PC-9 (cell line): ENCODE measurements around the gene TBC1D2B. TPM values are rescaled to one million over a fixed set of nuclear protein-coding genes. Genes with fewer than 3 reads are reported as not detected.

Experiments
- BruUV-seq: library from RNA; stranded (reverse); fragments of 400-500 nt; replicated peaks from 2 replicates; lab custom pipeline; 2021; lab: Mats Ljungman, UMichigan
- CTCF ChIA-PET: fragments of 300-600 bp; sonication (Branson Sonifier 250); formaldehyde crosslinking; loops from one replicate; lab custom pipeline; 2022; ENCODE audit warnings: antibody characterized with exemption; lab: Charles Lee
- POLR2A ChIA-PET: fragments of 300-600 bp; sonication (Branson Sonifier 250); formaldehyde crosslinking; loops from one replicate; lab custom pipeline; 2022; ENCODE audit warnings: antibody characterized with exemption; ENCODE audit not compliant: unreplicated experiment; lab: Charles Lee
- DNase-seq, 2 experiments: peaks; one replicate each; pipeline versions ENCODE4 v3.0.0 to v3.0.0-alpha.2; 2015 to 2022; ENCODE audit warnings: mixed read lengths in 1 of 2
- H2AFZ ChIP-seq: fragments of 200-600 bp; sonication (generic); 2 replicates; pipeline ENCODE4 v1.8.1; 2017; ENCODE audit warnings: antibody characterized with exemption
- H3F3A ChIP-seq: fragments of 200-600 bp; sonication (generic); 2 replicates; pipeline ENCODE4 v1.8.1; 2017; ENCODE audit warnings: antibody characterized with exemption, mild to moderate bottlenecking, low read depth; ENCODE audit not compliant: insufficient read depth
- H3K27ac ChIP-seq: fragments of 200-600 bp; sonication (generic); 2 replicates; pipeline ENCODE4 v1.6.1; 2016; ENCODE audit warnings: mixed run types
- H3K27me3 ChIP-seq: fragments of 200-600 bp; sonication (generic); 2 replicates; pipeline ENCODE4 v1.6.1; 2016; ENCODE audit warnings: low read depth, mixed run types; ENCODE audit not compliant: insufficient read depth
- H3K36me3 ChIP-seq: fragments of 200-600 bp; sonication (generic); 2 replicates; pipeline ENCODE4 v1.6.1; 2016; ENCODE audit warnings: low read depth, mixed run types
- H3K4me1 ChIP-seq: fragments of 200-600 bp; sonication (generic); replicated peaks from 2 replicates; pipeline ENCODE4 v1.6.1; 2016; ENCODE audit warnings: mixed run types; ENCODE audit not compliant: insufficient read depth
- H3K4me2 ChIP-seq: fragments of 200-600 bp; sonication (generic); 2 replicates; pipeline ENCODE4 v1.6.1; 2017; ENCODE audit warnings: mixed run types
- H3K4me3 ChIP-seq: fragments of 200-600 bp; sonication (generic); 2 replicates; pipeline ENCODE4 v1.6.1; 2016; ENCODE audit warnings: mixed run types
- H3K79me2 ChIP-seq: fragments of 200-600 bp; sonication (generic); 2 replicates; pipeline ENCODE4 v1.6.1; 2017; ENCODE audit warnings: low read depth, mixed run types
- H3K9me2 ChIP-seq: fragments of 200-600 bp; sonication (generic); 2 replicates; pipeline ENCODE4 v1.8.1; 2017; ENCODE audit warnings: mild to moderate bottlenecking; ENCODE audit not compliant: insufficient read depth
- H3K9me3 ChIP-seq: fragments of 200-600 bp; sonication (generic); 2 replicates; pipeline ENCODE4 v1.8.1; 2016; ENCODE audit warnings: low read depth; ENCODE audit not compliant: insufficient read depth
- H4K20me1 ChIP-seq: fragments of 200-600 bp; sonication (generic); 2 replicates; pipeline ENCODE4 v1.8.1; 2017; ENCODE audit not compliant: insufficient read depth
- EZH2 ChIP-seq: fragments of 200-600 bp; sonication (generic); IDR thresholded peaks from 2 replicates; pipeline ENCODE4 v1.8.0; 2017; ENCODE audit warnings: antibody characterized with exemption, low read depth
- intact Hi-C: fragments of 100-400 bp; cut with micrococcal nuclease; formaldehyde crosslinking; loops from one replicate; pipeline ENCODE4 v1.10.0; 2022; ENCODE audit not compliant: unreplicated experiment
- total RNA-seq: library from RNA; stranded (reverse); gene quantifications from 2 replicates; pipeline ENCODE4 v1.2.3, GENCODE V29; 2021
- TF ChIP-seq, protein P1 (sequence below): fragments of 200-600 bp; sonication (generic); conservative IDR thresholded peaks from 2 replicates; pipeline ENCODE4 v1.6.1; 2017; ENCODE audit warnings: mixed run types, antibody characterized with exemption, mild to moderate bottlenecking, moderate library complexity

Gene TBC1D2B
- total RNA-seq, 1 experiment from 2014 or later: 27.7 TPM

DNA sequence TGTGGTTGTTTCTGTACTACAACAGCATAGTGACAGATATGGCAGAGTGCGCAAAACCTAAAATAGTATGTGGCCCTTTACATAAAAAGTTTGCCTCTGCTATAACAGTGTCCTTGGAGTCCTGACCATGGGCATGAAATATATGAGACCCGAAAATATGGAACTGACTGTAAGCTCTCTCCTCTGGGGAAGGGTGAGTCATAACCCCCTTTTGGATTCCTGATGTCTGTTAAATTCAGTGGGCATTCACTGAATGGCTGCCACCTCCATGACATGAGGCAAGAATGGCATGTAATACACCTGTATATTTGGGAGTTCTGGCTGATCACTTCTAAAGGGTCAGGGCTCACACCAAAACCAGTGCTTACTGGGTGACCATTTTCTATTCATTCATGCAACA is 6.1 kb downstream of the TBC1D2B start:
- 0 out of 2 replicates have a peak, but pooled peaks cover 10% of the 10 kb centered on the region for H3K79me2 ChIP-seq
- H3K36me3 ChIP-seq: no peaks in the 10 kb centered on the region
- intact Hi-C loops: no loop called here
- POLR2A ChIA-PET: no interaction called here
- H4K20me1 ChIP-seq: no peaks in the 10 kb centered on the region
- no peak for DNase-seq
- CTCF ChIA-PET: interaction anchor here (0.6 kb wide), 1 partner anchor 20 kb away, joined by 3 read pairs; no protein-coding TSS in a partner anchor
- no peaks in the 10 kb centered on the region for H3K9me3 ChIP-seq
- peaks cover 26% of the 10 kb centered on the region for H3K4me1 ChIP-seq
- no peak overlapping the region for H3K27ac ChIP-seq
- TF ChIP-seq, protein P1, sequence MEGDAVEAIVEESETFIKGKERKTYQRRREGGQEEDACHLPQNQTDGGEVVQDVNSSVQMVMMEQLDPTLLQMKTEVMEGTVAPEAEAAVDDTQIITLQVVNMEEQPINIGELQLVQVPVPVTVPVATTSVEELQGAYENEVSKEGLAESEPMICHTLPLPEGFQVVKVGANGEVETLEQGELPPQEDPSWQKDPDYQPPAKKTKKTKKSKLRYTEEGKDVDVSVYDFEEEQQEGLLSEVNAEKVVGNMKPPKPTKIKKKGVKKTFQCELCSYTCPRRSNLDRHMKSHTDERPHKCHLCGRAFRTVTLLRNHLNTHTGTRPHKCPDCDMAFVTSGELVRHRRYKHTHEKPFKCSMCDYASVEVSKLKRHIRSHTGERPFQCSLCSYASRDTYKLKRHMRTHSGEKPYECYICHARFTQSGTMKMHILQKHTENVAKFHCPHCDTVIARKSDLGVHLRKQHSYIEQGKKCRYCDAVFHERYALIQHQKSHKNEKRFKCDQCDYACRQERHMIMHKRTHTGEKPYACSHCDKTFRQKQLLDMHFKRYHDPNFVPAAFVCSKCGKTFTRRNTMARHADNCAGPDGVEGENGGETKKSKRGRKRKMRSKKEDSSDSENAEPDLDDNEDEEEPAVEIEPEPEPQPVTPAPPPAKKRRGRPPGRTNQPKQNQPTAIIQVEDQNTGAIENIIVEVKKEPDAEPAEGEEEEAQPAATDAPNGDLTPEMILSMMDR: no peak
- no peak for TF ChIP-seq EZH2
- H3K4me2 ChIP-seq: no peak overlapping the region
- no peak overlapping the region for H2AFZ ChIP-seq
- H3K9me2 ChIP-seq: no peaks in the 10 kb centered on the region
- H3K27me3 ChIP-seq: no peaks in the 10 kb centered on the region
- no TSS peak for BruUV-seq
- 0 out of 2 replicates have a peak, but pooled peaks cover 3% of the 10 kb centered on the region for H3F3A ChIP-seq
- no peak overlapping the region for H3K4me3 ChIP-seq

DNA sequence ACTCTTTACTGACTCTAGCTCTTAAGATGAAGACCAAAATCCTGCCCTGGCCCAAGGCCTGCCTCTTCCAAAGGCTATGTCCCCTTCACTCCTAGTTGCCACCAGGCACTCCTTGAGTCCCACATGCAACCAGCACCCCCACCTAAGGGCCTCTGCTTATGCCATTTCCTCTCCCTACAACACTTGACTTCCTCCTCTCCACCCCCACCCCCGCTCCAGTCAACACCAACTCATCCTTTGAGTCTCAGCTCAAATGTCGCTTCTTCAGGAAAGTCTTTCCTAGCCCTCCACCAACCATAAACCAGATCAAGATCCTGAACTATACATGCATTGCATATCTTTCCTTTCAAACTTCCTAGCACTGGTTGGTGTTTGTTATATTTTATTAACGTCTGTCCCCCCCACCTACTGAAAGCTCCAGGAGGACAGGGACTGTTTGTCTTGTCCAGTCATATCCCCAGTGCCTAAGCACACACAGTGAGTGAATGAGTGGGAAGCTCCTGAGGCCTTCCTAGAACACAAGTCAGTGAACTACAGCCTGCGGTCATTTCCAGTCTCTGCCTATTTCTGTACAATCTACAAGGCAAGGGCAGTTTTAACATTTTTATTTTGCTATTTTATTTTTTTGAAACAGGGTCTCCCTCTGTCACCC is 7.3 kb downstream of the TBC1D2B start:
- POLR2A ChIA-PET: no interaction called here
- peaks cover 27% of the 10 kb centered on the region for H3K4me1 ChIP-seq
- H3K4me3 ChIP-seq: no peak overlapping the region
- no peaks in the 10 kb centered on the region for H3K9me3 ChIP-seq
- no peak for TF ChIP-seq EZH2
- TF ChIP-seq, protein P1: no peak
- DNase-seq: no peak
- H4K20me1 ChIP-seq: no peaks in the 10 kb centered on the region
- BruUV-seq: no TSS peak
- intact Hi-C loops: no loop called here
- no peaks in the 10 kb centered on the region for H3K36me3 ChIP-seq
- no peaks in the 10 kb centered on the region for H3K27me3 ChIP-seq
- no peak overlapping the region for H3K27ac ChIP-seq
- no peak overlapping the region for H3K4me2 ChIP-seq
- 0 out of 2 replicates have a peak, but pooled peaks cover 7% of the 10 kb centered on the region for H3K79me2 ChIP-seq
- peaks cover 10% of the 10 kb centered on the region; the same call in 1 of the 2 replicates for H3F3A ChIP-seq
- no peak overlapping the region for H2AFZ ChIP-seq
- H3K9me2 ChIP-seq: no peaks in the 10 kb centered on the region
- CTCF ChIA-PET: no interaction called here

DNA sequence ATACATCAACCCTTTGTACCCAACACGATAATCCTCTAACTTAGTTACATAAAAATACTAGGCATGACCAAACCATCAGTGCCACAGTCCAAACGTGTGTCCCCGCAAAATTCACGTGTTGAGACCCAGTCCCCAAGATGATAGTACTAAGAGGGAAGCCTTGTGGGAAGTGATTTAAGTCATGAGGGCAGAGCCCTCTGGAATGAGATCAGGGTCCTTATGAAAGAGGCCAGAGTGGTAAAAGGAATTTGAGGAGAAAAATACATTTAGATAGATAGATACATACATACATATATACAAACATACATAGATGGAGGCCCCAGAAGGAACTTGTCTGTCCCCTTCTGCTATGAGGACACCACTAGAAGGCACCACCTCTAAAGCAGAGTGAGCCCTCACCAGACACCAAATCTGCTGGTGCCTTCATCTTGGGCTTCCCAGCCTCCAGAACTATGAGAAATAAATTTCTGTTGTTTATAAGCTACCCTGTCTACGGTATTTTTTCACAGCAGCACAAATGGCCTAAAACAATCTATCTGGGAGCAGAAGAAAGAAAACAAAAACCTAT is 8.0 kb downstream of the TBC1D2B start:
- CTCF ChIA-PET: no interaction called here
- intact Hi-C loops: no loop called here
- no peaks in the 10 kb centered on the region for H3K9me2 ChIP-seq
- no peak for DNase-seq
- no peak overlapping the region for H2AFZ ChIP-seq
- no peak for TF ChIP-seq EZH2
- TF ChIP-seq, protein P1: no peak
- no peaks in the 10 kb centered on the region for H3K9me3 ChIP-seq
- H3K79me2 ChIP-seq: peaks cover 7% of the 10 kb centered on the region
- no peak overlapping the region for H3K4me3 ChIP-seq
- H3F3A ChIP-seq: peaks cover 13% of the 10 kb centered on the region; the same call in 1 of the 2 replicates
- POLR2A ChIA-PET: no interaction called here
- H3K27ac ChIP-seq: no peak overlapping the region
- H3K4me1 ChIP-seq: peaks cover 33% of the 10 kb centered on the region
- H4K20me1 ChIP-seq: no peaks in the 10 kb centered on the region
- H3K36me3 ChIP-seq: no peaks in the 10 kb centered on the region
- no TSS peak for BruUV-seq
- no peaks in the 10 kb centered on the region for H3K27me3 ChIP-seq
- no peak overlapping the region for H3K4me2 ChIP-seq
